Omental fat pad (tissue), 4 donors: Measurements from ENCODE around the gene ZNF697. TPM values are rescaled to one million over a fixed set of nuclear protein-coding genes. Genes with fewer than 3 reads are reported as not detected.
"Not testable (repeated sequence)": the region's sequence is repeated elsewhere in the genome, so short reads cannot be mapped to it uniquely, and the experiment has no call there.

Experiments used
- ATAC-seq: fragments of 150-250 bp; one replicate; pipeline ENCODE4 v1.9.1; 2016; ENCODE audit warnings: mild to moderate bottlenecking, moderate library complexity; ENCODE audit not compliant: low FRiP score
- DNase-seq: peaks from one replicate; pipeline ENCODE4 v3.0.0-alpha.2; 2019; ENCODE audit warnings: low spot score
- CTCF ChIP-seq, 3 donors: fragments of 450-650 bp; IDR thresholded peaks; one replicate each; pipeline ENCODE4 v1.5.1; 2016 to 2017; ENCODE audit warnings: antibody characterized with exemption in 3 of 3, mild to moderate bottlenecking in 3 of 3, moderate library complexity in 2 of 3
- total RNA-seq, 4 donors: library from RNA; depleted of rRNA; stranded (reverse); fragments of >200 nt; gene quantifications; one replicate each; pipeline ENCODE4 v1.1.0, GENCODE V29; 2016

Gene ZNF697
- total RNA-seq, 4 donors from 2014 or later = 6.5 to 13.1 (median 8.8) TPM

DNA sequence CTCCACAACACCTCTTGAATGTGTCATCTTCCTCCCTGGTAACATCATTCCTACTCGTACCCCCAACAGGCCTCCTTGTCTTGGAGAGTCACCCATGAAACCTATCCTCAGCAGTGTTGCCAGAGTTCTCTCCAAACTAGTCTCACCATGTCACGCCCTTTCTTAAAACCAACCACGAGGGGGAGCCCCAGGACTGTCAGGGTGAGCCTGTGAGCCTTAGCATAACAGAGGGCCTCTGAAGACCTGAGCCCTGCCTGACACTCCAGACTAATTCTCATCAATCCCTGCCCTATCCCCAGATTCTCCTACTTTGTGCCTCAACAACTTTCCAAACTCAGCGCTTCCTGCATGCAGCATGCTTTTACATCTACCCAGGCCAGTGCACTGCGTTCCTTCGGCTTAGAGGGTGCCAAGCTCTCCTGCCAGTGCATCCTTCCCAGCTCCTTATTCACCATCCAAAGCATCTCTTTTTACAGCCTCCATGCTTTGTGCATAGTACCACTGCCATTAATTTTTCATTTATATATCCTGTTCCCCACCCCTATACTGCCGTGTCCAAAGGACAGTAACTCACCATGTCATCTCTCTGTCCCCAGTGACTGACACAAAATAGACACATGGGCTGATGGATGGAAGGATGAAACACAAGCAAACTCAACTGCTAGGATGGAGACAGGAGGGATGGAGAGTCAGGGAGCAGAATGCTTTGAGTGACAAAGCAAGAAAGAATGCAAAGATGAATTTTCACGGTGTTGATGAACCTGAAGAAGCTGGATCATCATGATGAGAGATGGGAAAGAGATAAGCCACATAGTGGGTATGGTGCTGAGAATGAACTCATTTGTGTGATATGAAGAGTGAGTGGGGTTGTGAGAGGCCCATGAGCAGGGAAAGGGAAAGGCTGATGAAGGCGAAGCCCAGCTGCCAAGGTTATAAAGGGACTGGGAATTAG lies 34.0 kb downstream of the ZNF697 start:
- peak in 1 of 3 donors; percentile 70 for TF ChIP-seq CTCF (IDR thresholded peaks at IDR 0.05)
- DNase-seq (peak; percentile 82), ATAC-seq (peak; percentile 91)

GRCh38 chr1:119611701-119612113 lies 36.4 kb downstream of the ZNF697 start:
- TF ChIP-seq CTCF (IDR thresholded peaks at IDR 0.05) = peak in 2 of 3 donors; percentile 22 to 77
- DNase-seq (peak; percentile 89), ATAC-seq (no peak)

- DNase-seq, ATAC-seq: not testable (repeated sequence)
Measured at GRCh38 chr1:119608816-119609215, 39.2 kb downstream of the ZNF697 start.

GRCh38 chr1:119607087-119607807 lies 40.8 kb downstream of the ZNF697 start:
- DNase-seq, ATAC-seq: not testable (repeated sequence)

DNA sequence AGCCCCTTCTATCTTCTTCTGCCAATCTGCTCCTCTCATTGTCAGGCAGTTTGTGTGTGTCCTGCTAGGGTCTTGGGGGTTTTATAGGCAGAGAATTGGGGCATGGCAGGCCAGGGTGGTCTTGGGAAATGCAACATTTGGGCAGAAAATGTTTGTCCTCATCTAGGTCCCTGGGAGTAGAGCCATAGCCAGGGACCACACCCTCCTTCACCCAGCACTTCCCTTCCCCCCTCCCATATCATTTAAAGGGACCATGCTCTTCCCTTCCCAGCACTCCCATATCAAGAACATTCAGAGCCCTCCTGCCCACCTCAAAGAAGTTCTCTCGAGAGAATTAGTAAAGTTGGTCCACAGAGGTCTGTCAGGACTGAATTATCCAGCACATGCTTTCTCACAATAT lies 41.7 kb downstream of the ZNF697 start:
- no peak for TF ChIP-seq CTCF (IDR thresholded peaks at IDR 0.05)
- DNase-seq (no peak), ATAC-seq (no peak)

DNA sequence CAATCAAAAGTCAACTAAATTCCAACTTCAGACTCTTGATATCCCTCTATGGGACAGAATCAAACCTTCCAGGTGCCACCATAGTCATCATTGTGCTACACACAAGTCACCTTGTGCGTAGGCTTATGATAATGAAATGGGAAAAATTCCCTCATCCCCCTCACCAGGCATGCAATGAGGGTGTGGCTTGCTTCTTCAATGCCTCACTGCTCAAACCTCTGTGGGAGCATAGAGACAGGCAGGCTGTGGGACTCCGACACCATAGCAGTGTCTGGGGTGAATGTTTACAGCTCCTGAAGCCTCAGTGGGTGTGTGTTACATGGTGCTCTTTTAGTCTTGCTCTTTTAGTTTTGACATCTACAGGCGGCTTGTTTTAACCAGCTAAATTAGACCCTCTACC lies 42.4 kb downstream of the ZNF697 start:
- no peak for DNase-seq
- ATAC-seq = no peak
- TF ChIP-seq CTCF (IDR thresholded peaks at IDR 0.05) = no peak

- not testable (repeated sequence) for ATAC-seq, DNase-seq
Measured at GRCh38 chr1:119605080-119605479, 43.0 kb downstream of the ZNF697 start.

GRCh38 chr1:119603695-119604094 lies 44.4 kb downstream of the ZNF697 start:
- DNase-seq (no peak), ATAC-seq (no peak)
- TF ChIP-seq CTCF (IDR thresholded peaks at IDR 0.05) = no peak

GRCh38 chr1:119603241-119603640 lies 44.8 kb downstream of the ZNF697 start:
- not testable (repeated sequence) for DNase-seq, ATAC-seq

- not testable (repeated sequence) for DNase-seq, ATAC-seq
Measured at GRCh38 chr1:119602789-119603188, 45.3 kb downstream of the ZNF697 start.
